Calu3 (cell line): ENCODE measurements around the gene HGS. TPM values are rescaled to one million over a fixed set of nuclear protein-coding genes. Genes with fewer than 3 reads are reported as not detected.
A peak's percentile ranks its signal among the peaks of the same experiment; 100 is the strongest.

Experiments used
- BruUV-seq: library from RNA; stranded (reverse); fragments of 400-500 nt; replicated peaks from 2 replicates; lab custom pipeline; 2021; lab: Mats Ljungman, UMichigan
- CTCF ChIA-PET: fragments of 300-600 bp; sonication (Branson Sonifier 250); formaldehyde crosslinking; loops from one replicate; lab custom pipeline; 2022; ENCODE audit warnings: antibody characterized with exemption; lab: Charles Lee
- DNase-seq: peaks from one replicate; pipeline ENCODE4 v3.0.0; 2022
- H3K27ac Mint-ChIP-seq: one replicate; pipeline ENCODE4 v1.8.0; 2022; ENCODE audit warnings: mixed read lengths; ENCODE audit not compliant: unreplicated experiment
- H3K27me3 Mint-ChIP-seq: one replicate; pipeline ENCODE4 v1.8.0; 2022; ENCODE audit warnings: mixed read lengths; ENCODE audit not compliant: unreplicated experiment
- H3K36me3 Mint-ChIP-seq: one replicate; pipeline ENCODE4 v1.8.0; 2022; ENCODE audit warnings: mild to moderate bottlenecking, moderate library complexity, mixed read lengths; ENCODE audit not compliant: insufficient read depth, unreplicated experiment
- H3K4me1 Mint-ChIP-seq: one replicate; pipeline ENCODE4 v1.8.0; 2022; ENCODE audit warnings: mild to moderate bottlenecking, low read depth, mixed read lengths; ENCODE audit not compliant: unreplicated experiment
- H3K4me3 Mint-ChIP-seq: one replicate; pipeline ENCODE4 v1.8.0; 2022; ENCODE audit warnings: mild to moderate bottlenecking, low read depth, moderate library complexity, mixed read lengths; ENCODE audit not compliant: unreplicated experiment
- H3K9me3 Mint-ChIP-seq: one replicate; pipeline ENCODE4 v1.8.0; 2022; ENCODE audit warnings: low read depth, mixed read lengths; ENCODE audit not compliant: unreplicated experiment
- CTCF ChIP-seq: fragments of 200-600 bp; IDR thresholded peaks from one replicate; pipeline ENCODE4 v1.8.0; 2022; ENCODE audit warnings: antibody characterized with exemption; ENCODE audit not compliant: unreplicated experiment
- intact Hi-C: fragments of 100-400 bp; cut with micrococcal nuclease; formaldehyde crosslinking; loops from one replicate; pipeline ENCODE4 v1.10.0; 2022; ENCODE audit not compliant: unreplicated experiment
- total RNA-seq: library from RNA; stranded (reverse); gene quantifications from 2 replicates; pipeline ENCODE4 v1.2.3, GENCODE V29; 2022

Gene HGS
- total RNA-seq, 1 experiment from 2014 or later: 160 TPM

- DNase-seq: peak; percentile 63
- peaks cover 9% of the 10 kb centered on the region for H3K4me1 Mint-ChIP-seq
- no peaks in the 10 kb centered on the region for H3K9me3 Mint-ChIP-seq
- peaks cover 5% of the 10 kb centered on the region for H3K36me3 Mint-ChIP-seq
- no TSS peak for BruUV-seq
- peaks cover 11% of the 10 kb centered on the region for H3K27me3 Mint-ChIP-seq
- no peak overlapping the region for H3K4me3 Mint-ChIP-seq
- intact Hi-C loops: no loop called here
- TF ChIP-seq CTCF: no peak
- CTCF ChIA-PET: no interaction called here
- H3K27ac Mint-ChIP-seq: no peak overlapping the region
These were observed 32.1 kb upstream of the HGS start for GRCh38 chr17:81651692-81652091.

- Mint-ChIP-seq H3K36me3 (peaks cover 5% of the 10 kb centered on the region), H3K27me3 (no peaks in the 10 kb centered on the region), H3K4me3 (no peak overlapping the region), H3K27ac (no peak overlapping the region), H3K9me3 (no peaks in the 10 kb centered on the region), H3K4me1 (peaks cover 9% of the 10 kb centered on the region)
- intact Hi-C loops: no loop called here
- TF ChIP-seq CTCF: no peak
- no TSS peak for BruUV-seq
- CTCF ChIA-PET: interaction anchor here (0.6 kb wide), 2 partner anchors 52 to 76 kb away, joined by 4 read pairs; no protein-coding TSS in a partner anchor
- DNase-seq: no peak
These were observed 30.7 kb upstream of the HGS start for GRCh38 chr17:81652906-81653771.

GRCh38 chr17:81655378-81656117, 28.3 kb upstream of the HGS start:
- Mint-ChIP-seq H3K4me3 (no peak overlapping the region), H3K27me3 (no peaks in the 10 kb centered on the region), H3K27ac (no peak overlapping the region), H3K36me3 (peaks cover 16% of the 10 kb centered on the region), H3K9me3 (no peaks in the 10 kb centered on the region), H3K4me1 (peaks cover 25% of the 10 kb centered on the region)
- intact Hi-C loops: no loop called here
- no peak for DNase-seq
- BruUV-seq: no TSS peak
- CTCF ChIA-PET: no interaction called here
- TF ChIP-seq CTCF: no peak

- Mint-ChIP-seq H3K27me3 (no peaks in the 10 kb centered on the region), H3K27ac (no peak within 1 kb of the TSS), H3K4me1 (peaks cover 28% of the 10 kb centered on the region), H3K9me3 (no peaks in the 10 kb centered on the region), H3K4me3 (no peak within 1 kb of the TSS), H3K36me3 (peaks cover 16% of the 10 kb centered on the region)
- TF ChIP-seq CTCF: no peak
- BruUV-seq: no TSS peak
- CTCF ChIA-PET: no interaction called here
- intact Hi-C loops: no loop called here
- DNase-seq: no peak
These were observed 27.6 kb upstream of the HGS start, which contains the start of gene PDE6G for GRCh38 chr17:81656118-81656743. PDE6G (minus strand) TSS chr17:81656542; CDS start chr17:81653305, 3,237 bp downstream.
